Fibroblast of villous mesenchyme (primary cell): Measurements from ENCODE around the gene FAAP100. TPM values are rescaled to one million over a fixed set of nuclear protein-coding genes. Genes with fewer than 3 reads are reported as not detected.

ENCODE experiments used
- DNase-seq: peaks from one replicate; pipeline ENCODE4 v3.0.0-alpha.2; 2010; ENCODE audit warnings: low read depth
- H3K4me3 ChIP-seq: 2 replicates; pipeline ENCODE4 v1.5.1; 2011; ENCODE audit warnings: low read depth, mild to moderate bottlenecking, low read length
- CTCF ChIP-seq: IDR thresholded peaks from 2 replicates; pipeline ENCODE4 v1.5.1; 2012; ENCODE audit warnings: low read depth, mild to moderate bottlenecking, low read length; ENCODE audit not compliant: insufficient read depth
- total RNA-seq: library from RNA; depleted of rRNA; stranded (reverse); fragments of >200 nt; gene quantifications from 2 replicates; pipeline ENCODE4 v1.2.3, GENCODE V29; 2012

FAAP100 gene
- 27.6 and 40.3 TPM in 2 replicates for total RNA-seq

GRCh38 chr17:81552244-81553017, at the start of gene FAAP100:
Gene FAAP100, minus strand, starts transcription at chr17:81552353. Its CDS starts 23 bp downstream, at chr17:81552330.
- peak within 1 kb of the TSS; percentile 80 for H3K4me3 ChIP-seq
- TF ChIP-seq CTCF: no peak
- DNase-seq: peak; percentile 80

- H3K4me3 ChIP-seq: no peak overlapping the region
- peak; percentile 79 for TF ChIP-seq CTCF
- DNase-seq: peak; percentile 83
Measured at GRCh38 chr17:81601525-81602120, 49.5 kb upstream of the FAAP100 start.

GRCh38 chr17:81599719-81600486, 47.8 kb upstream of the FAAP100 start:
- no peak for TF ChIP-seq CTCF
- no peak overlapping the region for H3K4me3 ChIP-seq
- peak; percentile 62 for DNase-seq

- DNase-seq: no peak
- no peak for TF ChIP-seq CTCF
- H3K4me3 ChIP-seq: no peak overlapping the region
Measured at GRCh38 chr17:81593105-81593871, 41.1 kb upstream of the FAAP100 start.

- H3K4me3 ChIP-seq: no peak overlapping the region
- DNase-seq: no peak
- no peak for TF ChIP-seq CTCF
Measured at GRCh38 chr17:81591971-81592370, 39.8 kb upstream of the FAAP100 start.

GRCh38 chr17:81590121-81590520, 38.0 kb upstream of the FAAP100 start:
- no peak overlapping the region for H3K4me3 ChIP-seq
- no peak for DNase-seq
- no peak for TF ChIP-seq CTCF
